Left ventricle myocardium inferior (tissue), 1 donor: Measurements from ENCODE around the gene WNT5A. TPM values are rescaled to one million over a fixed set of nuclear protein-coding genes. Genes with fewer than 3 reads are reported as not detected.
A peak's percentile ranks its signal among the peaks of the same experiment; 100 is the strongest.

Source experiments
- DNase-seq: peaks from one replicate; pipeline ENCODE4 v3.0.0-alpha.2; 2020
- H3K27ac ChIP-seq: fragments of 200-600 bp; replicated peaks from 2 replicates; pipeline ENCODE4 v1.8.0; 2021
- H3K27me3 ChIP-seq: fragments of 200-600 bp; 2 replicates; pipeline ENCODE4 v1.8.0; 2021; ENCODE audit warnings: low read depth
- H3K36me3 ChIP-seq: fragments of 200-600 bp; 2 replicates; pipeline ENCODE4 v1.8.0; 2021
- H3K4me1 ChIP-seq: fragments of 200-600 bp; 2 replicates; pipeline ENCODE4 v1.8.0; 2021
- H3K4me3 ChIP-seq: fragments of 200-600 bp; 2 replicates; pipeline ENCODE4 v1.8.0; 2021; ENCODE audit warnings: mild to moderate bottlenecking, moderate library complexity
- H3K9me3 ChIP-seq: fragments of 200-600 bp; replicated peaks from 2 replicates; pipeline ENCODE4 v1.8.0; 2021
- CTCF ChIP-seq: fragments of 200-600 bp; IDR thresholded peaks from 2 replicates; pipeline ENCODE4 v1.8.0; 2021; ENCODE audit warnings: antibody characterized with exemption, mild to moderate bottlenecking, borderline replicate concordance
- intact Hi-C: fragments of 100-400 bp; cut with micrococcal nuclease; formaldehyde crosslinking; loops from one replicate; pipeline ENCODE4 v1.11.0; 2022
- total RNA-seq: library from RNA; stranded (reverse); fragmentation: NEBNext Ultra II Directional; extraction: Animal tissue kit (Norgen Biotek cat#: 25700); gene quantifications from one replicate; pipeline ENCODE4 v1.2.1, GENCODE V29; 2021
- donor health status: DM: no; HTN: yes; CAD: no; lungs with severe emphysema.

Gene WNT5A
- total RNA-seq, 1 donor from 2014 or later, result 3.8 TPM

DNA sequence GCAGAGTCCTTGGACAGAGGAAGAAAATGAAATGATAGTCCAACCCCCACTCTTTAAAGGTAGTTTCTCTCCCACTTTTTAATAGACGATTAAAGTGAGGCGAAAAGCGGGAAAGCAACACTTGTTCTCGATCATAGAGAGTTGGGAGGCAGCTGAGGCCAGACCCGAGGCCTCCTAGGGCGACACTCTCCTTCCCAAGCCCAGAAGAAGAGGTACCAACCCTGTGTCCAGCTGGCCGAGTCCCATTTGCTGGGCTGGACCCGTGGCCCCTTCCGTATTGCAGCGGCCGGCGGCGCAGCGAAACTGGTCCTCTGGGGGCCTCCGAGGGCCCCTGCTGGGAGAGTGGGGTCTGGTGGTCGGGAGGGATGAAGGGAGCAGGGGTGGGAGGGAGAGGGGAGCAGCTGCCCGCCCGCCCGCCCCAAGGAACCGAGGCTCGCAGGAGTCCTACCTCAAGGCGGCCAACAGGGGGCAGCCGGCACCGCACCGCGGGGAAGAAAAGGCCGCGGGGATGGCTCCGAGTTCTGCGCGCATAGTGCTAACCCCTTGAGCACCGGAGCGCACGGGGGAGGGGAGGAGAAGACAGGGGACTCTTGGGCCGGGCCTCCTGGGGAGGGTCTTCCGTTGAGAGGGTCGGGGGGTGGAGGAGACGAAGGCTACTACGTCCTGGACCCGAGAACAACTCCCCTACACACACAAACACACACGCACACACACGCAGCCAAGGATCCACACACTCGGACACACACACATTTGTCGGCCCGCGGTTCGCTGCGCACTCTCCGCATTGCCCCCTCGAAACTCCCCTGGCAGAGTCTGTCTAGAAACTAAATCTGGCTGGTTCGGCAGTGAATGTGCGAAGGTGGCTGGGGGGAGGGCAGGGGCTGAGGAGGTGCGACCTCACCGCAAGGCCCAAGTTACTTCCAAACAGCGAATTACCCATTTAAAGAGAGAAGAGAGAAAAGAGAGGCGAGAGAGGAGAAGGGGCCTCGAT is 2.0 kb downstream of the WNT5A start:
- DNase-seq, result peak; percentile 75
- Histone ChIP-seq H3K36me3 (no peaks in the 10 kb centered on the region), H3K27ac (peak overlapping the region; percentile 74), H3K27me3 (peaks cover 97% of the 10 kb centered on the region), H3K9me3 (no peaks in the 10 kb centered on the region), H3K4me3 (peak overlapping the region; percentile 78), H3K4me1 (peaks cover 65% of the 10 kb centered on the region)
- intact Hi-C loops, result loop anchor here (5.0 kb wide), 1 partner anchor 262 kb away; no protein-coding TSS in a partner anchor
- peak; percentile 80 for TF ChIP-seq CTCF

- Histone ChIP-seq H3K36me3 (no peaks in the 10 kb centered on the region), H3K4me3 (no peak overlapping the region), H3K9me3 (no peaks in the 10 kb centered on the region), H3K4me1 (peaks cover 59% of the 10 kb centered on the region), H3K27me3 (peaks cover 97% of the 10 kb centered on the region), H3K27ac (no peak overlapping the region)
- peak; percentile 12 for DNase-seq
- intact Hi-C loops, result no loop called here
- no peak for TF ChIP-seq CTCF
Observed at GRCh38 chr3:55484191-55484689, 2.9 kb downstream of the WNT5A start.

DNA sequence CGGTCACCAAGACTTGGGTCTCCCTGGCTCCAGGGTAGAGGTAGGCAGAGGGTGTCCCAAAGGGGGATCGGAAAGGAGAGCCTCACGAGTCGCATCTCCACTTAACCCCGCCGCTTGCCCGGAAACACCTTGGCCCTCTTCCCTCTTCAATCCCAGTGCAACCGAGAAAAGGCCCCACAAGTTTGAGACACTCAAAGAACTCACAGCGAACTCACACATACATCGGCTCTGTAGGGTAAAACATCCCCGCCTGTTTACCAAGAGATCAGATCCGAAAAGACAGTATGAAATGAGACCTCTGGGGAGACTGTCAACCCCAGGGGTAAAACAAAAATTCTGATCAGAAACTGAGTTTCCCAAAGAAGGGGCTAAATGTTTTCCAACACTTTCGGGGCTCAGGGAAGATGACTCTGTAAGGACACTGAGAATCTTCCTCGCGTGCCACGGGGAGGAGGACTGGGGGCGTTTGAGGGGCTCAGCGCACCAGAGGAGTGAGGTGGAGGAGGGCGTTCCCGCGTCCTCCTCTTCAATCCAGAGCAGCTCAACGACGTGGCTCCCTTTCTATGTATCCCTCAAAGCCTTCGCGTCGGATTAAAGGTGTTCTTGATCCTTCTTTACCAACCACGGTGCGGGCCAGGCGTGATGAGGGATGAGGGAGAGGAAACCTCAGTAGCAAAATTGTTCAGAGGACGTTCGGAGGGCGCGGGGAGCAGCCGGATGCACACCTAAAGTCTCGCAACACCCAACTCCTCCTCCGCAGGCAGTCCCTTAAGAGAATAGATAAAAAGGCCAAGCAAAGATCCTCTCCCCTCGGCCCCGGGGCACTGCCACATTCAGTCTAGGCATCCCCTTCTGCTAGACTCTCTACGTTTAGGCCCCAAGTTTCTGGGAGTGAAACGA is 3.7 kb downstream of the WNT5A start:
- TF ChIP-seq CTCF, result no peak
- Histone ChIP-seq H3K27ac (no peak overlapping the region), H3K36me3 (no peaks in the 10 kb centered on the region), H3K9me3 (no peaks in the 10 kb centered on the region), H3K27me3 (peaks cover 93% of the 10 kb centered on the region), H3K4me1 (peaks cover 54% of the 10 kb centered on the region), H3K4me3 (no peak overlapping the region)
- DNase-seq, result no peak
- intact Hi-C loops, result no loop called here

GRCh38 chr3:55482496-55483195 is 4.5 kb downstream of the WNT5A start:
- H3K27me3 ChIP-seq, result peaks cover 86% of the 10 kb centered on the region
- DNase-seq, result no peak
- no peaks in the 10 kb centered on the region for H3K9me3 ChIP-seq
- peaks cover 47% of the 10 kb centered on the region for H3K4me1 ChIP-seq
- no peaks in the 10 kb centered on the region for H3K36me3 ChIP-seq
- intact Hi-C loops, result no loop called here
- TF ChIP-seq CTCF, result no peak
- H3K4me3 ChIP-seq, result peak overlapping the region; percentile 63
- H3K27ac ChIP-seq, result no peak overlapping the region
